LNCaP clone FGC (cell line): ENCODE data around the gene PTGES3L.

Experiments used
- DNase-seq: peaks from one replicate; pipeline ENCODE4 v3.0.0-alpha.2; 2011; ENCODE audit warnings: low read depth
- H3K4me3 ChIP-seq: 2 replicates; pipeline ENCODE4 v1.5.1; 2011; ENCODE audit warnings: mild to moderate bottlenecking, low read depth, low read length, control low read depth
- CTCF ChIP-seq: IDR thresholded peaks from 2 replicates; pipeline ENCODE4 v1.5.1; 2012; ENCODE audit warnings: mild to moderate bottlenecking; ENCODE audit not compliant: control insufficient read depth, insufficient read depth; ENCODE audit errors: extremely low read depth

PTGES3L gene

GRCh38 chr17:43018932-43019331 lies 39.1 kb upstream of the PTGES3L start:
- no peak for DNase-seq
- H3K4me3 ChIP-seq = no peak overlapping the region
- TF ChIP-seq CTCF = no peak

GRCh38 chr17:43018008-43018853 lies 38.4 kb upstream of the PTGES3L start:
- no peak overlapping the region for H3K4me3 ChIP-seq
- DNase-seq = no peak
- TF ChIP-seq CTCF = no peak

- no peak for TF ChIP-seq CTCF
- no peak overlapping the region for H3K4me3 ChIP-seq
- DNase-seq = no peak
Measured at GRCh38 chr17:43016216-43016615, 36.3 kb upstream of the PTGES3L start.

GRCh38 chr17:43015579-43015978 lies 35.7 kb upstream of the PTGES3L start:
- TF ChIP-seq CTCF = no peak
- no peak for DNase-seq
- no peak overlapping the region for H3K4me3 ChIP-seq

- no peak overlapping the region for H3K4me3 ChIP-seq
- DNase-seq = no peak
- TF ChIP-seq CTCF = no peak
Measured at GRCh38 chr17:43014649-43015542, 35.0 kb upstream of the PTGES3L start.

GRCh38 chr17:43014020-43014648 lies 34.3 kb upstream of the PTGES3L start:
- no peak overlapping the region for H3K4me3 ChIP-seq
- DNase-seq = no peak
- TF ChIP-seq CTCF = no peak
